GM19397 (cell line): Measurements from ENCODE around the gene MIS18A.

Source experiments
- ATAC-seq: cut with Tn5 transposase; IDR thresholded peaks from one replicate; pipeline ENCODE4 v1.9.1; 2021; ENCODE audit warnings: mild to moderate bottlenecking, moderate library complexity; ENCODE audit not compliant: unreplicated experiment

Gene MIS18A

GRCh38 chr21:32256873-32257620 is 21.8 kb downstream of the MIS18A start:
- no peak for ATAC-seq

DNA sequence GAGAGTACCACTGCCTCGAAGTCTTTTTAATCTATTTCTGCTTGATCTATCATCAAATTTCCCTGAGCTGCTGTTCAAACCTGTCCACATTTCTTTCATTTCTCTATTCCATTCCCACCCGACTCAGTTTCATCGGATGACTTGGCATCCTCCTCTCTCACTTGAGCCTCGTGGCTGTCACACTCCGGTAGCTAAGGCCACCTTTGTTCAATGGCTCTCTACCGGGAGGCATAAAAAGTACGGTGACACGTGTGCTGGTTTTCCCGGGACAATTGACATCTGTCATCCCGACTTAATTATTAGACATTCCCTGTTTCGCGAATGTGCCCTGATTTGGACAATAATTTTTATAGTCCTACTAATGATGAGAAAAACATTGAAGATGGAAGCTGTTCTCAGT is 22.6 kb downstream of the MIS18A start:
- ATAC-seq, result no peak

DNA sequence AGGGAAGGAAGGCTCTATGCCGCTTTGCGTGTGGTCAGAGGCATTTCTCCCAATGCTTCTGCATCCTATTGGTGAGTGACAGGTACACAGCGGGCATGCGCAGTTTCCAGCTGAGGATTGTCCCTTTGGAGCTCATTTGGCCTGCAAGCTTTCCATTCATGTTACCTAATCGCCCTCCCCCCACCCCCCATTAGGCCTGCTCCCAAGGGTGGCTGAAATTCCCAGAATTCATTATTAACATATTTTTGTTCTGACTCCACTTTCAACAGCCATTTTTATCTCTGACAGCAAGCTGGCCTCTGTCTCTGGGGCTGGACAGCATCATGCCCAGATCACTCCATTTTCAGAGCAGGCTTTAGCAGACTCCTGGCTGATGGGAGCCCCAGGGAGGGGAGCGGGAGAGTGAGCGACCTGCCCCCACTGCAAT is 25.6 kb downstream of the MIS18A start:
- ATAC-seq, result no peak

GRCh38 chr21:32252136-32252535 is 26.7 kb downstream of the MIS18A start:
- no peak for ATAC-seq

GRCh38 chr21:32249511-32250280 is 29.2 kb downstream of the MIS18A start:
- ATAC-seq, result no peak

GRCh38 chr21:32248571-32249461 is 30.0 kb downstream of the MIS18A start:
- no peak for ATAC-seq

DNA sequence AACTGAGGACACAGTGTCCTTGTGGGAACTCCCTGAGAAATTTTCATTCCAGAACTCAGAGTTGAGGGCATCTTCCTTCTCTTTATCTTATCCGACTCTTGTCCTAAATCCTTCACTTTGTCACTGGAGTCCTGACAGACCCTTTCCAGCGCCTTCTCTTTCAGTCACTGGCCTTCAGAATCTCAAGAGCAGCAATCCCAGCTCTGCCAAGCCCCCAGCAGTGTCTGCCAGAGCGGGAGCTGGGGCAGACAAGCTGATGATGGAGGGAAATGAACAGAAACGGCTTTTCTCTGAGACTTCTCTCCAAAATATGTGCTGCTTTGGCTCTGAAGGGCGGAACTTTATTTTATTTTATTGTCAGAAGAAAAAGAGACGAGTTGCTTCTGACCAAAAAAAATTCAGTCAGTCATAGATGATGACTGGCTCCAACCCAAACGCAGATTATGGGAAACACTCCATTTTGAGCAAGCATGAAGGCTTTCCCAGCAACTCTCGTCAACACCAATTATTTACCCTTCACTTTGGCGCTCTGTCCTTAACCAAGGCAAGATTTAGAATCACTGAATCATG is 32.2 kb downstream of the MIS18A start:
- no peak for ATAC-seq

GRCh38 chr21:32245971-32246370 is 32.9 kb downstream of the MIS18A start:
- ATAC-seq, result no peak

GRCh38 chr21:32240851-32241687 is 37.8 kb downstream of the MIS18A start:
- ATAC-seq, result no peak

GRCh38 chr21:32239551-32239950 is 39.3 kb downstream of the MIS18A start:
- ATAC-seq, result no peak

DNA sequence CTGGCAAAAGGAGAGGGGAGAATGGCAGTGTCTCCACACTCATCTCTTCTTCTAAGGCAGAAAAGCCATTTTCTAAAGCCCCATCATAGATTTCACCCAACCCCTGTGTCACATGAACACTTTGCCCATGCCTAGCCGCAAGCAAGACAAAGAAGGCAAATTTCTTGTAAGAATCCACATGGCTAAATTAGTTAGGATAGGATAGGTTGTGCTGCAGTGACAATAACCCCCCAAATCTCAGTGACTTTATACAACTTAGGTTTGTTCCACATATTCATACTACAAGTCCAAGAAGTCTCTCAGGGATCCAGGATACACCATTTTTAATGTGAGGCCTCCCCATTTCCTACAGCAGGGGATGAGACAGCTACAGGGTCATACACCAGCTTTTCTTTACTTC is 40.8 kb downstream of the MIS18A start:
- ATAC-seq, result no peak

GRCh38 chr21:32237021-32237420 is 41.8 kb downstream of the MIS18A start:
- ATAC-seq, result no peak

- ATAC-seq, result no peak
Measured at GRCh38 chr21:32233722-32234301, 45.0 kb downstream of the MIS18A start.

DNA sequence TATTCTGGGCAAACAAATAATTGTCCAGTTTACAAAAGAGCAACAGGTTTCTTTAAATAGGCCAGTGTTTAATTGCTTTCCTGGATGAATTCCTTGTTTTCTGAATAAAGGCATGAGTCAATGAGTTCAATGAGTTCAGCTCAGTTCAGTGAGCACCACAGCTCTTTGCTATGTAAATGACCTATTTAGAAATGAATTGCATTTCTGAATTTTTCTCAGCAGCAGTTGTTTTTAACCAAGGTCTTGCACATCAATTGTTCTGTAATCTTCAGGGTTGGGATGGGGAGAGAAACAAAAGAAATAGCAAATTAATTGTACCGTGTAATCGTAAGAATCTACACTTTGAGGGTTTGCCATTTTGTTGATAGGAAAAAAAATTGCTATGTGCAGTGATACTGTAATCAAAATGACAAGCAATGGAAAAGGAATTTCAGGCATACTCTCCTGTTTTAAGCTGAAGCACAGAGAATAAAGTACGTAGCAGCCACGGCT is 45.7 kb downstream of the MIS18A start:
- no peak for ATAC-seq

DNA sequence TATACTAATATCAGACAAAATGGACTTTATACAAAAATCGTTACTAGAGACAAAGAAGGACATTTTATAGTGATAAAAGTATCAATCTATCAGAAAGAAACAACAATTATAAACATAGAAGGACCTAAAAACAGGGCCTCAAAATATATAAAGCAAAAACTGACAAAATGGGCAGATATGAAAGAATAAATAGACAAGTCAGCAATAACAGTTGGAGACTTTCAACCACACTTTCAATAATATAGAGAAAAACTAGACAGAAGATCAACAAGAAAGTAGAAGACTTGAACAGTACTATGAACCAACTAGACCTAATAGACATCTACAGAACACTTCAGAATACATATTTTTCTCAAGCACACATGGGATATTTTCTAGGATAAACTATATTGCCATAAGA is 52.4 kb downstream of the MIS18A start:
- no peak for ATAC-seq
